Adrenal gland (tissue), 5 donors: Measurements from ENCODE around the gene ZNF133.

Experiments used
- POLR2A ChIP-seq, 2 donors: fragments of 450-650 bp; IDR thresholded peaks; one replicate each; pipeline ENCODE4 v1.6.1; 2017; ENCODE audit warnings: antibody characterized with exemption in 2 of 2, mild to moderate bottlenecking in 2 of 2, moderate library complexity in 1 of 2
- TF ChIP-seq, protein P1 (sequence below), 6 experiments: fragments of 450-650 bp in 4 of 6; fragments of 200-600 bp in 2 of 6; sonication (generic) in 1 of 6; IDR thresholded peaks; 1 replicate in 5 of 6; 2 replicates in 1 of 6; pipeline versions ENCODE4 v1.5.1 to v1.8.0; 2016 to 2021; ENCODE audit warnings: antibody characterized with exemption in 6 of 6, mild to moderate bottlenecking in 2 of 6, moderate library complexity in 1 of 6
- donor health status: DM: no; HTN: no; CAD: no.

DNA sequence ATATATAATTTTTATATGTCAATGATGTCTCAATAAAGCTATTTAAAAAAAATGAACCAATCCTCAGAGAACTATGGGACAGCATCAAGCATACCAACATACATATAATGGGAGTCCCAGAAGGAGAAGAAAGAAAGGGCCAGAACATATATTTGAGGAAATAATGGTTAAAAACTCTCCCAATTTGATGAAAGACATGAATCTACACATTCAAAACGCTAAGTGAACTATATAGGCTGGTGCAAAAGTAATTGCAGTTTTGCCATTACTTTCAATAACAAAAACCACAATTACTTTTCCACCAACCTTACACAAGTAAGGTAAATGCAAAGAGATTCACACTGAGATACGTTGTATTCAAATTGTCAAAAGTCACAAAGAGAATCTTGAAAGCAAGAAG lies 43.4 kb downstream of the ZNF133 start:
- TF ChIP-seq, protein P1, sequence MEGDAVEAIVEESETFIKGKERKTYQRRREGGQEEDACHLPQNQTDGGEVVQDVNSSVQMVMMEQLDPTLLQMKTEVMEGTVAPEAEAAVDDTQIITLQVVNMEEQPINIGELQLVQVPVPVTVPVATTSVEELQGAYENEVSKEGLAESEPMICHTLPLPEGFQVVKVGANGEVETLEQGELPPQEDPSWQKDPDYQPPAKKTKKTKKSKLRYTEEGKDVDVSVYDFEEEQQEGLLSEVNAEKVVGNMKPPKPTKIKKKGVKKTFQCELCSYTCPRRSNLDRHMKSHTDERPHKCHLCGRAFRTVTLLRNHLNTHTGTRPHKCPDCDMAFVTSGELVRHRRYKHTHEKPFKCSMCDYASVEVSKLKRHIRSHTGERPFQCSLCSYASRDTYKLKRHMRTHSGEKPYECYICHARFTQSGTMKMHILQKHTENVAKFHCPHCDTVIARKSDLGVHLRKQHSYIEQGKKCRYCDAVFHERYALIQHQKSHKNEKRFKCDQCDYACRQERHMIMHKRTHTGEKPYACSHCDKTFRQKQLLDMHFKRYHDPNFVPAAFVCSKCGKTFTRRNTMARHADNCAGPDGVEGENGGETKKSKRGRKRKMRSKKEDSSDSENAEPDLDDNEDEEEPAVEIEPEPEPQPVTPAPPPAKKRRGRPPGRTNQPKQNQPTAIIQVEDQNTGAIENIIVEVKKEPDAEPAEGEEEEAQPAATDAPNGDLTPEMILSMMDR (IDR thresholded peaks at IDR 0.05): no peak
- no peak for TF ChIP-seq POLR2A (IDR thresholded peaks at IDR 0.05)
